ENCODE data around the gene NAT9. TPM values are rescaled to one million over a fixed set of nuclear protein-coding genes. Genes with fewer than 3 reads are reported as not detected.

NAT9 gene
- total and polyA plus RNA-seq, 11 donors = 7.9 to 36.6 (median 18.2) TPM

DNA sequence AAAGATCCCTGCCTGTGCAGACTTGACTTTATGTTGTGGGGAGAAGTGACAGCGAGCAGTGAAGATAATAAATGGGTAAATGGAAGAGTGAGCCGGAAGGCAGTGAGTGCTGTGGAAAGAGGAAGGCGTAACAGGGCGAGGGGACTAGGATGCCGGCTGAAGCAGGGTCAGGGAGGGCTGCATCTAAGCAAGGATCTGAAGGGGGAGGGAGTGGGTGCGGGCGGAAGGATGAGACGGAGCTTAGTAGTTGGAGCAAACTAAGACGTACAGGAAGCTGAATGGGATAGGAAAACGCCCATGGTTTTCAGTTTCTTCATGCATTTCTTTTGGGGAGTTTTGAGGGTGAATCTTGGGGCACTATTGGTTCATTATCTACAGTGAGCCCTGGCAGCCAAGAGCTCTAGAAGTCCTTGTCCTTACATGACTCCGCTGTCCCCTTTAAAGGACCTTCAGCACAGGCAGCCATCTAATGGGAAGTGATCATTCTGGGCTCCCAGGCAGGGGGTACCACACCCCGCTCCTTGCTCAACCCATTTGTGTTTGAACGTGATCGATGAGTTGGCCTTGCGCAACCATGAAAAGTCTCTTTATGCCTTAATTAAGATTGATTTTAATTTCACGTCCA lies 10.4 kb upstream of the NAT9 start:
- Histone ChIP-seq H3K27ac (peak overlapping the region in 1 of 12 donors; percentile 60), H3K4me3 (no peak overlapping the region), H3K36me3 (peaks cover 0 to 44% (median 12%) of the 10 kb centered on the region in 9 donors), H3K4me1 (peaks cover 0 to 21% (median 0%) of the 10 kb centered on the region in 12 donors), H3K27me3 (no peaks in the 10 kb centered on the region), H3K9me3 (no peaks in the 10 kb centered on the region)
- intact Hi-C loops (cut with DNase I) = loop anchor here in 1 of 10 donors (10.0 kb wide), 1 partner anchor 62 kb away; no protein-coding TSS in a partner anchor
- ATAC-seq (peak in 3 of 4 donors; percentile 25 to 56 (median 28)), DNase-seq (peak in 1 of 5 donors; percentile 55)
- 88 to 91% (median 90%) methylated on average over 16 of the region's 16 CpGs for WGBS, 4 donors
- TF ChIP-seq, protein P1, sequence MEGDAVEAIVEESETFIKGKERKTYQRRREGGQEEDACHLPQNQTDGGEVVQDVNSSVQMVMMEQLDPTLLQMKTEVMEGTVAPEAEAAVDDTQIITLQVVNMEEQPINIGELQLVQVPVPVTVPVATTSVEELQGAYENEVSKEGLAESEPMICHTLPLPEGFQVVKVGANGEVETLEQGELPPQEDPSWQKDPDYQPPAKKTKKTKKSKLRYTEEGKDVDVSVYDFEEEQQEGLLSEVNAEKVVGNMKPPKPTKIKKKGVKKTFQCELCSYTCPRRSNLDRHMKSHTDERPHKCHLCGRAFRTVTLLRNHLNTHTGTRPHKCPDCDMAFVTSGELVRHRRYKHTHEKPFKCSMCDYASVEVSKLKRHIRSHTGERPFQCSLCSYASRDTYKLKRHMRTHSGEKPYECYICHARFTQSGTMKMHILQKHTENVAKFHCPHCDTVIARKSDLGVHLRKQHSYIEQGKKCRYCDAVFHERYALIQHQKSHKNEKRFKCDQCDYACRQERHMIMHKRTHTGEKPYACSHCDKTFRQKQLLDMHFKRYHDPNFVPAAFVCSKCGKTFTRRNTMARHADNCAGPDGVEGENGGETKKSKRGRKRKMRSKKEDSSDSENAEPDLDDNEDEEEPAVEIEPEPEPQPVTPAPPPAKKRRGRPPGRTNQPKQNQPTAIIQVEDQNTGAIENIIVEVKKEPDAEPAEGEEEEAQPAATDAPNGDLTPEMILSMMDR (IDR thresholded peaks at IDR 0.05) = no peak
- no peak for TF ChIP-seq POLR2A (IDR thresholded peaks at IDR 0.05)

DNA sequence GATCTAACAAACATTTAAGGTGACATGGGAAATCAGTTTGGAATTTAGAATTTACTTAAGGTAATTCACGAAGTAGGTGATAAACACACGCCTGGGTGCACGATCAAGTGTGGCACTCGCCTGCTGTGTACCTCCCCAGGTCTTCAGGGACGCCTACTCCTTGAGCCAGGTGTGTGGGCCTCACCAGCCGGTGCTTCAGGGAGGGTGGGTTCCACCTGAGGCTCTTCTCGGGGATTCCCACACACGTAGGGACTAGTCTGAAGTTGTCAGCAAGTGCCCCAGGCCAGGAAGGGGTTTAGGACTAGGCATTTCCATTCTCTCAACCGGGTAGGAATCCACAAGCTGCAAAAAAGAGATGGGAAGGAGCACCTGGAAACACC lies 9.8 kb upstream of the NAT9 start:
- Histone ChIP-seq H3K36me3 (peaks cover 0 to 46% (median 11%) of the 10 kb centered on the region in 9 donors), H3K9me3 (no peaks in the 10 kb centered on the region), H3K4me3 (no peak overlapping the region), H3K4me1 (peaks cover 0 to 19% (median 0%) of the 10 kb centered on the region in 12 donors), H3K27ac (peak overlapping the region in 1 of 12 donors; percentile 60), H3K27me3 (no peaks in the 10 kb centered on the region)
- DNase-seq = no peak
- TF ChIP-seq POLR2A (IDR thresholded peaks at IDR 0.05) = no peak
- TF ChIP-seq, protein P1 (IDR thresholded peaks at IDR 0.05) = no peak
- 89 to 93% (median 91%) methylated on average over 9 of the region's 9 CpGs for WGBS, 4 donors
- intact Hi-C loops (cut with DNase I) = loop anchor here in 1 of 10 donors (10.0 kb wide), 1 partner anchor 61 kb away; no protein-coding TSS in a partner anchor
- ATAC-seq = no peak

DNA sequence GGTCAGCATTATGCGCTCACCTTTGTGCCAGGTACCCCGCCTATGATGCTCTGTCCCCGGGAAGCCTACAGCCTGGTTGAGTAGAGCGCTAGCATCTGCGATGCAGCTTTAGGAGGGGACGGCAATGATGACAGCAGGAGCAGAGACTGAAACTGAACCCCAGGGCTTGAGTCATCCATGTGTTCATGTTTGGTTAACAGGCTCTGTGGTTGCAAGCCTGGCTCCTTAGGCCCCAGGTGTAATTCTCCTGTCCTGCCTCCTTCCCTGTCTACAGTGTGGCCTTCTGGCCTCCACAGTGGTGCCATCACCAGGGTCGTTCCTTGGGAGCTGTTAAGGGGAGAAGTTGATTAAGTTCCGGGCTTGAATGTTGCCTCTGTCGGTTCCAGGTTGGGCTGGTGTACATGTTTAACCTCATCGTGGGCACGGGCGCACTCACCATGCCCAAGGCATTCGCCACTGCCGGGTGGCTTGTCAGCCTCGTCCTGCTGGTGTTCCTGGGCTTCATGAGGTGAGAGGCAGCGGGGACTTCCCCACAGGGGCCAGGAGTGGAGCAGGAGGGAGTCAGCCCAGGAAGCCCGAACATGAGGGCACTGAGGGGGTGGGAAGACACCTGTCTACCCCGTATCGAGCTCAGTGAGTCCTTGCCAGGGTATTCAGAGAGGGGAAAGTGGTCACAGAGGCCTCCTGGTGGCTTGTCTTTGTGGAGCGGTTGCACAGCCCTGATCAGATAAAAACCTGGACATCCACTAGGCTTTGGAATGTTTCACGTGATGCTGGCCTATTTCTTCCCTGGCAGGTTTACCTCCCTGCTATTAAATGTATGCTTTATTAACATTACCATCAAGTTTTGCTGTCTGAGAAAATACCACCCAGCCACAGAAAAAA lies 9.2 kb upstream of the NAT9 start:
- Histone ChIP-seq H3K27ac (no peak overlapping the region), H3K27me3 (no peaks in the 10 kb centered on the region), H3K4me1 (peaks cover 0 to 19% (median 0%) of the 10 kb centered on the region in 12 donors), H3K9me3 (no peaks in the 10 kb centered on the region), H3K36me3 (peaks cover 0 to 48% (median 9%) of the 10 kb centered on the region in 9 donors), H3K4me3 (no peak overlapping the region)
- DNase-seq = no peak
- TF ChIP-seq, protein P1 (IDR thresholded peaks at IDR 0.05) = no peak
- no peak for TF ChIP-seq POLR2A (IDR thresholded peaks at IDR 0.05)
- WGBS, 4 donors = 83 to 89% (median 86%) methylated on average over 17 to 21 of the region's 21 CpGs
- intact Hi-C loops (cut with DNase I) = loop anchor here in 1 of 10 donors (10.0 kb wide), 1 partner anchor 61 kb away; no protein-coding TSS in a partner anchor
- no peak for ATAC-seq
